Measurements from ENCODE around the gene TENT5A.
A peak's percentile ranks its signal among the peaks of the same experiment; 100 is the strongest.

TENT5A gene

DNA sequence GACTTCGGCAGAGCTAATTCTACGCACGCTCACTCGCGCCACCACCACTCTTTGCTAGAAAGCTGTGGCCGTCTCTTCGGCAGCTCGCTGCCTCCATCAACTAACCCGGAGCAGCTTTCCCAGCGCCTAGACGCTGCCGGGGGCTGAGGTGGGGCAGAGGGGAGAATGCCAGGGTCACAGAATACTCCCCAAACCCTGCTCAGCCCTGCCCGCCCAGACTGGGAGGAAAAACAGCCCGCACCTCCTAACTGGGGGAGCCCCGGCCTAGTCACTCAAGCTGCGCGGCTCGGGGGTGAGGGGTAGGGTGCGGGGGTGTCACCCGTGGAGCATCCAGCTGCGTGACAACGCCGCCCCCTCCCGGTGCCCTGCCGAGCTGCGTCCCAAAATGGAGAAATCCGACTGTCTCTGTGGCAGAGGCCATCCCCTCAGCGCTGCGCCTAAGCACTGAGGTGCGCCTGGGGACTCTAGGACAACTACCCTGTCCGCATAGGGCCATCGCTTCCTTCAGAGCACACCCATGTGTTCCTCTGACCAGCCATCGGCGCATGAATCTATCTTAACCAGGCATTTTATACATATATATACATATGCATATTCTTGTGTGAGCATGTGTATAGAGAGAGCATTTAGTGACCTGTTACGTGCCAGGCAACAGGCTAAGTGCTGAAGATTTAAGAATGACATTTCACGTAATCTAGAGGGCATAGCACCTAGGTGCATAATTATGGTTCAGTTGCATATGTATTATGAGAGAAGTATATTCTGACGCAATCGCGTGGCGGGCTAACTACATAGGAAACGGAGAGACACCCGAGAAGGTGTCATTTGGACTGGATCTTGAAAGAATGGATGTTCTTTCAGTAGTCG lies 1.5 kb upstream of the TENT5A start:
- DNase-seq (ENCODE audit: insufficient read length, low spot score) (peak; percentile 20), FAIRE-seq (no peak)
- TF ChIP-seq POU2F2 (IDR thresholded peaks at IDR 0.05; ENCODE audit: low read depth, low read length) (no peak), POLR2AphosphoS5 (IDR thresholded peaks at IDR 0.05; ENCODE audit: low read depth, low read length) (no peak), PAX5 (IDR thresholded peaks at IDR 0.05; ENCODE audit: insufficient read depth, low read length, severe bottlenecking) (no peak), TAF1 (IDR thresholded peaks at IDR 0.05; ENCODE audit: low read depth, low read length) (no peak), SPI1 (IDR thresholded peaks at IDR 0.05; ENCODE audit: low read depth, low read length) (no peak), POLR2A (IDR thresholded peaks at IDR 0.05; ENCODE audit: low read depth, low read length) (no peak)

DNA sequence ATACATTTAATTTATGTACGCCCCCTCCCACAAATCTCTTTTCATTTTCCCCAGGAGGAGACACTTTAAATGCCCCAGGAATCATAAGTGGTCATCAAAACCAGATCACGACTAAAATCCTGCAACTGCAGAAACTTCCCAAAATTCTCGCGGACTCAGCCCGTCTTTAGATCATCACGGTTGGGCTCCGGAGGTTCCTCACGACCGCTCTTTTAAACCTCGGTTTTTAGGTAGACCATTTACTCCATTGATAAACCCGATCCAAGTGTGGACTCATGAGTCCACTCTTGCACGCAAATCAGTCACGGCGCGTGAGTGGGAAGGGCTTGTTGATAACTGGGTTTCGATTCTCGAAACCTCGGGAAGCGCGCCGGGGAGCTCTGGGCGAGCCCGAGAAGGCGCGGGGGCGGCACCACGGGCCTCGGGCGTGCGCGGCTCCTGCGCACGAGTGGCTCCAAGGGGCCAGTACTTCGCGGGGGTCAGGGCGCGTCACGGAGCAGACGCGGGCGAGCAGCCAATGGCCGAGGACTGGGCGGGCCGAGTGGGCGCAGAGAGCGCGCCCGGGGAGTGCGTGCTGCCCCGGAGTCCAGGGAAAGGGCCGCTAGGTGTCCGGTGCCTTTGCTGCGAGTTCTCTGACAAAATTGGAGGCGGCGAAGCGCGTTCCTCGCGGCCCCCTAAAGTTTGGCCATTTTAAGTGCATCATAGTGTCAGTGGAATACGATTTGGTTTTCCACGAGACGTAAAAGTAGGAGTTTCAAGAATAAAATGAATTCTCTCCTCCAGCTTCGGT lies 635 bp upstream of the TENT5A start:
- DNase-seq (ENCODE audit: insufficient read length, low spot score) (peak; percentile 26), FAIRE-seq (no peak)
- TF ChIP-seq SPI1 (IDR thresholded peaks at IDR 0.05; ENCODE audit: low read depth, low read length) (no peak), POLR2AphosphoS5 (IDR thresholded peaks at IDR 0.05; ENCODE audit: low read depth, low read length) (no peak), POLR2A (IDR thresholded peaks at IDR 0.05; ENCODE audit: low read depth, low read length) (no peak)

DNA sequence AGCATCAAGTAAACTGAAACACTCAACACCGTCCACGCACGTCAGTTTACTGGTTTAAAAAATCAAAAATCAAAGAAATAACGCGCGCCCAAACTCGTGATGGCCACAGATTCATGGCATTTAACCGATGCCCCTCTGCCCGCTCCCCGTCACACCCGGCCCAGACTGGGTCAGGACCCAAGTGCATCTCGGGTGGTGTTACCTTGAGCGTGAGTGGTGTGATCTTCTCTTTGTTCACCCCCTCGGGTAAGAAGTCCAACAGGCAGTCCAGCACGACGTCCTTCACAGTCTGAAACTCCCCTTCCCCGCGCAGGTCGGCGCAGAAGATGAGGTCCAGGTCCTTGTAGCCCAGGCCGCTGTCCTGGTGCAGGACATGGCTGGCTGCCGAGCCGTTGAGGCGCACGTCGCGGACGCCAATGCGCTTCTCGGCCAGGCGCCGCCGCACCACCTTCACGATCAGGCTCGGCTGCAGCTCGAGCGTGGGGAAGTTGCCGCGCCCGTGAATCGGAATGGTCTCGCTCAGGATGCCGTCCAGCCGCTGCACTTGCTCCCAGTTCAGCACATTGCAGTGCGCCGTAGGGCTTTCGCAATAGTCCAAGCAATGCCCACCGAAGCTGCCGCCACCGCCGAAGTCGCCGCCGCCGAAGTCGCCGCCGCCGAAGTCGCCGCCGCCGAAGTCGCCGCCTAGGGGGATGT lies 945 bp downstream of the TENT5A start:
- DNase-seq (ENCODE audit: insufficient read length, low spot score) (no peak), FAIRE-seq (no peak)
- TF ChIP-seq TAF1 (IDR thresholded peaks at IDR 0.05; ENCODE audit: low read depth, low read length) (no peak), PAX5 (IDR thresholded peaks at IDR 0.05; ENCODE audit: insufficient read depth, low read length, severe bottlenecking) (no peak), POU2F2 (IDR thresholded peaks at IDR 0.05; ENCODE audit: low read depth, low read length) (no peak), POLR2A (IDR thresholded peaks at IDR 0.05; ENCODE audit: low read depth, low read length) (no peak), SPI1 (IDR thresholded peaks at IDR 0.05; ENCODE audit: low read depth, low read length) (no peak), POLR2AphosphoS5 (IDR thresholded peaks at IDR 0.05; ENCODE audit: low read depth, low read length) (no peak)

DNA sequence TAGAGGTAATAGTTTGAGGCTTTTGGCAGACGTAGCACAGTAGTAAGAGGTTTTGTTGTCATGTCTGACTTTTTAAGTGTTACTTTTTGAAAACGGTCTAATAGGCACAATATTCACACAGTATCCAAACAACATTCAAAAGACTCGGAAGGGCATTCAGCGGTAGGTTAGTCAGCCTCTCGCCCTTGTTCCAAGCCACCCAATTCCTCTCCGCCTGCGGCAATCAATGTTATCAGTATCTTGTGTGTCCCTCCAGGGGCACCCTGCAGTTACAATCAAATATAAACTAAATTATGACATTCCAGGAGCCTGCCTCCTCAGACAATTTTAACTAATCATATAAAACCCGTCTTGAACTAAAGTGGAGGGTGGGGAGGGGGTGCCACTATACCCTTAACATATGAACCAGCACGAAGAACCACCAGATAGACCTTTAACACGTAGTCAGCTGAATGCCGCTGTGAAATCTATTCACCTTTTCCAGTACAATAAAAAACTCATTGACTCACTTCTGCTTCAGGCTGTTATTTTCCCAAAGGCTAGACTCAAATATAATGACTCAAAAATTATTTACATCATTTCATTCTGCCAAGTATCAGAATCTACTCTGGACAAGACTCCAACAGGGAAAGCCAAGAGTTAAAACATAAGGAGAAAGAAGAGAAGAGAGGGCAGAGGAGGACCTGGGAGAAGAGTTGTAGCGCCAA lies 1.6 kb downstream of the TENT5A start:
- no peak for DNase-seq (ENCODE audit: insufficient read length, low spot score)
- TF ChIP-seq POLR2AphosphoS5 (IDR thresholded peaks at IDR 0.05; ENCODE audit: low read depth, low read length) (no peak), POU2F2 (IDR thresholded peaks at IDR 0.05; ENCODE audit: low read depth, low read length) (no peak), PAX5 (IDR thresholded peaks at IDR 0.05; ENCODE audit: insufficient read depth, low read length, severe bottlenecking) (no peak), TAF1 (IDR thresholded peaks at IDR 0.05; ENCODE audit: low read depth, low read length) (no peak), SPI1 (IDR thresholded peaks at IDR 0.05; ENCODE audit: low read depth, low read length) (no peak), POLR2A (IDR thresholded peaks at IDR 0.05; ENCODE audit: low read depth, low read length) (no peak)
- no peak for FAIRE-seq

DNA sequence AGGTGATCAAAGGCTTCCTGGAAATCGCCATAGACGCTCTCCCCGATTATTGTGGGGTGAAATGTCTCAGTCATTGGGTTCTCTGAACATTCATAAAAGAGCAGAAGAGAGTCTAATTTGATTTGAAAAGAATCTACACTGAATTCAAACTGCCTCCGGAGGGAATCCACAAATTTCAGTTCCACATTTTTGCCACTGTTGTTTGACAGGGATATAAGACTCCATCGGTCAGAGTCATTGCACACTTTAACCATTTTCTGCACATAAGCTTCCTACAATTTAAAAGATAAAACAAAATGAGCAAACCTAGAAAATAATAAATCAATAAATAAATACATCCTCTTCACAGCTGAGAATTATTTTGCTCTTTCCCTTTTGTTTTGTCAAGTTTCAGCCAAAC lies 2.3 kb downstream of the TENT5A start:
- DNase-seq (ENCODE audit: insufficient read length, low spot score), result no peak
- TF ChIP-seq SPI1 (IDR thresholded peaks at IDR 0.05; ENCODE audit: low read depth, low read length) (no peak), POLR2AphosphoS5 (IDR thresholded peaks at IDR 0.05; ENCODE audit: low read depth, low read length) (no peak), PAX5 (IDR thresholded peaks at IDR 0.05; ENCODE audit: insufficient read depth, low read length, severe bottlenecking) (no peak), POLR2A (IDR thresholded peaks at IDR 0.05; ENCODE audit: low read depth, low read length) (no peak), POU2F2 (IDR thresholded peaks at IDR 0.05; ENCODE audit: low read depth, low read length) (no peak), TAF1 (IDR thresholded peaks at IDR 0.05; ENCODE audit: low read depth, low read length) (no peak)
- no peak for FAIRE-seq

DNA sequence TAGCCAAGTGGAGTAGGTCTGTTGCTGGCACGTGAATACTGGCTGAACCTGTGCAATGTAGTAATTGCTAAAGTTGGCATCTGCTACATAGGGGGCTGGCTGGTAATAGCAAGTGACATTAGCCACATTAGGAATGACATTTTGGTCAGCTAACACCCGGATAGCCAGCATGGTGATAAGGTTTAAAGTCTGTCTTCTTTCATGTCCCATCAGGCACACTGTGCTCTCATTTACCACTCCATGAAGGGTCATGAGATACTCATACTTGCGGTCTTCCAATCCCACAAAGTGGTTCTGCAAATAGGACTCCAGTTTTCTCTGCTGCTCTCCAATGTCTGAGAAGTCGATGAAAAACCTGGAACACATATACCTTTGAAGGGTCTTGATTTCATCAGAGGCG lies 2.8 kb downstream of the TENT5A start:
- DNase-seq (ENCODE audit: insufficient read length, low spot score) (no peak), FAIRE-seq (no peak)
- no peak for TF ChIP-seq TAF1 (IDR thresholded peaks at IDR 0.05; ENCODE audit: low read depth, low read length)
- TF ChIP-seq PAX5 (IDR thresholded peaks at IDR 0.05; ENCODE audit: insufficient read depth, low read length, severe bottlenecking), result no peak
- no peak for TF ChIP-seq POLR2A (IDR thresholded peaks at IDR 0.05; ENCODE audit: low read depth, low read length)
- TF ChIP-seq POU2F2 (IDR thresholded peaks at IDR 0.05; ENCODE audit: low read depth, low read length), result no peak
- no peak for TF ChIP-seq SPI1 (IDR thresholded peaks at IDR 0.05; ENCODE audit: low read depth, low read length)

DNA sequence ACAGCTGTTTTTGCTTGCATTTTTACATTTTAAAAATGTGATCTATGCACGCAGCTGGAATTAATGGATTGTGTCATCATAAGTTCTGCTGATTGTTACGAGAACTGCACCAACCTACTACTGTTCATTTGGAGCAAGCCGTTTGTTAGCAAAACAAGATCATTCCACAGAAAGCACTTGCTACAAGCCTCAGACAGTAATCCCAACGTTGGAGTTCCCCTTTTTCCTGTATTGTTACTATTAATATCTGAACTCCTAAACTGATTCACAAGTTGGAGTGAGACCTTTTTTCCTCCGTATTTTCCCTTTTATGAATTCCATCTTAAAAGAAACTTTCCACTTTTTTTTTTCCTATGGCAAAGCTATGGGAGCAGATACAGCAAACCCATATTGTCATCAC lies 3.5 kb downstream of the TENT5A start:
- FAIRE-seq (no peak), DNase-seq (ENCODE audit: insufficient read length, low spot score) (no peak)
- TF ChIP-seq PAX5 (IDR thresholded peaks at IDR 0.05; ENCODE audit: insufficient read depth, low read length, severe bottlenecking) (no peak), TAF1 (IDR thresholded peaks at IDR 0.05; ENCODE audit: low read depth, low read length) (no peak), SPI1 (IDR thresholded peaks at IDR 0.05; ENCODE audit: low read depth, low read length) (no peak), POU2F2 (IDR thresholded peaks at IDR 0.05; ENCODE audit: low read depth, low read length) (no peak), POLR2A (IDR thresholded peaks at IDR 0.05; ENCODE audit: low read depth, low read length) (no peak), POLR2AphosphoS5 (IDR thresholded peaks at IDR 0.05; ENCODE audit: low read depth, low read length) (no peak)

DNA sequence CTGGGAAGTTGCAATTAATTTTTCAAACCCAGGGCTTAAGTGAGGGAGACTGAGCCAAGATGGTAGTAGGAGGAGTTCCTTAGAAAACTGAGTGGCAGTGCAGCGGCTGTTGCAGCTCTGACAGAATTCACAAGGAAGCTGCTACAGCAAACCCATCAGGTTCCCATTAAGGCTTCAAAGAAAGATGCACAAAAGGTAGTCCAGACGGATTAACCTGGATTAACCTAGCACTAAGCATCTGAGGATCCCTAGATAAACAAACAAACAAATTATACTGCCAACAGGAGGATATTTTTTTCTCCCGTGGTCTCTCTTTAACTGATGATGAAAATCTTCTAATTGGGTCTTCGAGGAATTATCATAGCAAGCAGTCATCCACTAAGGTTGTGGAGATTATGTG lies 5.2 kb downstream of the TENT5A start:
- no peak for TF ChIP-seq POLR2AphosphoS5 (IDR thresholded peaks at IDR 0.05; ENCODE audit: low read depth, low read length)
- TF ChIP-seq SPI1 (IDR thresholded peaks at IDR 0.05; ENCODE audit: low read depth, low read length), result no peak
- no peak for TF ChIP-seq POU2F2 (IDR thresholded peaks at IDR 0.05; ENCODE audit: low read depth, low read length)
- no peak for TF ChIP-seq TAF1 (IDR thresholded peaks at IDR 0.05; ENCODE audit: low read depth, low read length)
- DNase-seq (ENCODE audit: insufficient read length, low spot score) (no peak), FAIRE-seq (no peak)
